Peyer's patch (tissue), 4 donors: ENCODE results near the gene CLCN2. TPM values are rescaled to one million over a fixed set of nuclear protein-coding genes. Genes with fewer than 3 reads are reported as not detected.

Source experiments
- DNase-seq, 3 donors: peaks; one replicate each; pipeline ENCODE4 v3.0.0-alpha.2; 2017 to 2019
- H3K27ac ChIP-seq, 4 donors: fragments of 200-600 bp; sonication (generic); one replicate each; pipeline ENCODE4 v1.5.1; 2016 to 2019
- H3K27me3 ChIP-seq, 2 donors: fragments of 200-600 bp; sonication (generic); one replicate each; pipeline ENCODE4 v1.5.1; 2019
- H3K36me3 ChIP-seq, 3 donors: fragments of 200-600 bp; sonication (generic); one replicate each; pipeline ENCODE4 v1.5.1; 2016 to 2019
- H3K4me1 ChIP-seq, 4 donors: fragments of 200-600 bp; sonication (generic); one replicate each; pipeline ENCODE4 v1.5.1; 2016 to 2019
- H3K4me3 ChIP-seq, 4 donors: fragments of 200-600 bp; sonication (generic); 1 replicate in 3 of 4; 2 replicates in 1 of 4; pipeline ENCODE4 v1.5.1; 2016 to 2019; ENCODE audit warnings: mild to moderate bottlenecking in 1 of 4
- H3K9me3 ChIP-seq, 4 donors: fragments of 200-600 bp; sonication (generic); one replicate each; pipeline ENCODE4 v1.5.1; 2016 to 2019; ENCODE audit warnings: mild to moderate bottlenecking in 1 of 4
- CTCF ChIP-seq, 6 experiments: fragments of 450-650 bp in 4 of 6; fragments of 200-600 bp in 2 of 6; sonication (generic) in 1 of 6; IDR thresholded peaks; one replicate each; pipeline ENCODE4 v1.5.1; 2017 to 2019; ENCODE audit warnings: antibody characterized with exemption in 6 of 6, mild to moderate bottlenecking in 3 of 6, moderate library complexity in 1 of 6
- POLR2A ChIP-seq, 2 donors: fragments of 450-650 bp; IDR thresholded peaks; one replicate each; pipeline ENCODE4 v1.5.1; 2017; ENCODE audit warnings: antibody characterized with exemption in 2 of 2, mild to moderate bottlenecking in 2 of 2, moderate library complexity in 2 of 2
- total RNA-seq, 4 donors: library from RNA; depleted of rRNA; stranded (reverse); fragments of >200 nt; gene quantifications; one replicate each; pipeline ENCODE4 v1.1.0, GENCODE V29; 2016

The CLCN2 gene
- total RNA-seq, 4 donors from 2014 or later = 11.6 to 87.8 (median 63.8) TPM

- Histone ChIP-seq H3K9me3 (no peaks in the 10 kb centered on the region), H3K27me3 (no peaks in the 10 kb centered on the region), H3K4me3 (no peak overlapping the region), H3K27ac (no peak overlapping the region), H3K36me3 (peaks cover 0 to 100% (median 4%) of the 10 kb centered on the region in 3 donors), H3K4me1 (peaks cover 0 to 4% (median 2%) of the 10 kb centered on the region in 4 donors)
- TF ChIP-seq CTCF (IDR thresholded peaks at IDR 0.05) (no peak), POLR2A (IDR thresholded peaks at IDR 0.05) (no peak)
- DNase-seq = no peak
Measured at GRCh38 chr3:184325269-184325668, 36.1 kb downstream of the CLCN2 start.

- H3K4me3 ChIP-seq = no peak overlapping the region
- peaks cover 0 to 86% (median 3%) of the 10 kb centered on the region in 3 donors for H3K36me3 ChIP-seq
- no peaks in the 10 kb centered on the region for H3K9me3 ChIP-seq
- peaks cover 0 to 20% (median 4%) of the 10 kb centered on the region in 4 donors for H3K4me1 ChIP-seq
- no peak for DNase-seq
- H3K27ac ChIP-seq = no peak overlapping the region
- H3K27me3 ChIP-seq = no peaks in the 10 kb centered on the region
- TF ChIP-seq POLR2A (IDR thresholded peaks at IDR 0.05) (no peak), CTCF (IDR thresholded peaks at IDR 0.05) (no peak)
Measured at GRCh38 chr3:184323696-184324095, 37.7 kb downstream of the CLCN2 start.

GRCh38 chr3:184322731-184323487, 38.5 kb downstream of the CLCN2 start:
- Histone ChIP-seq H3K36me3 (peaks cover 0 to 78% (median 0%) of the 10 kb centered on the region in 3 donors), H3K27me3 (no peaks in the 10 kb centered on the region), H3K27ac (no peak overlapping the region), H3K4me3 (no peak overlapping the region), H3K9me3 (no peaks in the 10 kb centered on the region), H3K4me1 (peaks cover 0 to 26% (median 4%) of the 10 kb centered on the region in 4 donors)
- DNase-seq = no peak
- TF ChIP-seq POLR2A (IDR thresholded peaks at IDR 0.05) (no peak), CTCF (IDR thresholded peaks at IDR 0.05) (no peak)

- Histone ChIP-seq H3K4me1 (peaks cover 0 to 39% (median 4%) of the 10 kb centered on the region in 4 donors), H3K36me3 (peaks cover 0 to 72% (median 0%) of the 10 kb centered on the region in 3 donors), H3K27ac (no peak overlapping the region), H3K27me3 (no peaks in the 10 kb centered on the region), H3K9me3 (no peaks in the 10 kb centered on the region), H3K4me3 (no peak overlapping the region)
- no peak for TF ChIP-seq CTCF (IDR thresholded peaks at IDR 0.05)
- TF ChIP-seq POLR2A (IDR thresholded peaks at IDR 0.05) = no peak
- no peak for DNase-seq
Measured at GRCh38 chr3:184321666-184322065, 39.7 kb downstream of the CLCN2 start.

GRCh38 chr3:184320104-184320445, 41.3 kb downstream of the CLCN2 start:
- H3K27ac ChIP-seq = peak overlapping the region; percentile 55 to 85 (median 74)
- no peaks in the 10 kb centered on the region for H3K27me3 ChIP-seq
- H3K9me3 ChIP-seq = no peaks in the 10 kb centered on the region
- H3K36me3 ChIP-seq = peaks cover 0 to 56% (median 0%) of the 10 kb centered on the region in 3 donors
- H3K4me1 ChIP-seq = peaks cover 0 to 51% (median 7%) of the 10 kb centered on the region in 4 donors
- peak; percentile 57 to 94 (median 92) for DNase-seq
- H3K4me3 ChIP-seq = peak overlapping the region in 1 of 4 donors; percentile 23
- no peak for TF ChIP-seq CTCF (IDR thresholded peaks at IDR 0.05)
- TF ChIP-seq POLR2A (IDR thresholded peaks at IDR 0.05) = no peak
